Fibroblast of villous mesenchyme (primary cell): ENCODE data around the gene MGA. TPM values are rescaled to one million over a fixed set of nuclear protein-coding genes. Genes with fewer than 3 reads are reported as not detected.

ENCODE experiments used
- DNase-seq: peaks from one replicate; pipeline ENCODE4 v3.0.0-alpha.2; 2010; ENCODE audit warnings: low read depth
- H3K4me3 ChIP-seq: 2 replicates; pipeline ENCODE4 v1.5.1; 2011; ENCODE audit warnings: low read depth, mild to moderate bottlenecking, low read length
- CTCF ChIP-seq: IDR thresholded peaks from 2 replicates; pipeline ENCODE4 v1.5.1; 2012; ENCODE audit warnings: low read depth, mild to moderate bottlenecking, low read length; ENCODE audit not compliant: insufficient read depth
- total RNA-seq: library from RNA; depleted of rRNA; stranded (reverse); fragments of >200 nt; gene quantifications from 2 replicates; pipeline ENCODE4 v1.2.3, GENCODE V29; 2012

Gene MGA
- total RNA-seq, 1 donor, result 41.5 TPM

- peak; percentile 72 for DNase-seq
- H3K4me3 ChIP-seq, result no peak overlapping the region
- no peak for TF ChIP-seq CTCF
Measured at GRCh38 chr15:41666353-41666920, 6.2 kb downstream of the MGA start.

GRCh38 chr15:41669701-41670100, 9.5 kb downstream of the MGA start:
- no peak overlapping the region for H3K4me3 ChIP-seq
- DNase-seq, result no peak
- TF ChIP-seq CTCF, result no peak

- TF ChIP-seq CTCF, result no peak
- H3K4me3 ChIP-seq, result no peak overlapping the region
- DNase-seq, result peak; percentile 40
Measured at GRCh38 chr15:41671656-41672648, 11.7 kb downstream of the MGA start.

- no peak overlapping the region for H3K4me3 ChIP-seq
- DNase-seq, result no peak
- no peak for TF ChIP-seq CTCF
Measured at GRCh38 chr15:41675337-41675736, 15.1 kb downstream of the MGA start.

- no peak overlapping the region for H3K4me3 ChIP-seq
- TF ChIP-seq CTCF, result no peak
- no peak for DNase-seq
Measured at GRCh38 chr15:41678742-41679141, 18.5 kb downstream of the MGA start.

- no peak for TF ChIP-seq CTCF
- peak; percentile 63 for DNase-seq
- no peak overlapping the region for H3K4me3 ChIP-seq
Measured at GRCh38 chr15:41683955-41684354, 23.8 kb downstream of the MGA start.
